K562 (cell line): ENCODE data around the gene DHPS. TPM values are rescaled to one million over a fixed set of nuclear protein-coding genes. Genes with fewer than 3 reads are reported as not detected.
A peak's percentile ranks its signal among the peaks of the same experiment; 100 is the strongest.

Source experiments
- ARID2 ChIP-seq: fragments of 450-650 bp; IDR thresholded peaks from 2 replicates; pipeline ENCODE4 v1.6.1; 2017; ENCODE audit warnings: antibody characterized with exemption, mild to moderate bottlenecking
- ARNT ChIP-seq, 2 experiments: fragments of 450-650 bp; IDR thresholded peaks; 2 replicates each; pipeline ENCODE4 v1.6.1; 2016; ENCODE audit warnings: mild to moderate bottlenecking in 1 of 2
- ATF1 ChIP-seq, 2 experiments: fragments of 450-650 bp in 1 of 2; IDR thresholded peaks; 2 replicates each; pipeline ENCODE4 v1.6.1; 2016; ENCODE audit warnings: missing compliant biosample characterization in 1 of 2, missing genetic modification characterization in 1 of 2
- BACH1 ChIP-seq: fragments of 200-800 bp; sonication (Bioruptor generic); IDR thresholded peaks from 2 replicates; pipeline ENCODE4 v1.6.1; 2016; ENCODE audit warnings: missing genetic modification characterization, missing compliant biosample characterization
- BCLAF1 ChIP-seq, 2 experiments: fragments of 450-650 bp in 1 of 2; IDR thresholded peaks; 2 replicates each; pipeline ENCODE4 v1.6.1; 2011 to 2017; ENCODE audit warnings: low read depth in 2 of 2, antibody characterized with exemption in 1 of 2, borderline replicate concordance in 1 of 2, low read length in 1 of 2, mild to moderate bottlenecking in 1 of 2, mixed read lengths in 1 of 2; ENCODE audit not compliant: control insufficient read depth in 1 of 2
- DPF2 ChIP-seq: fragments of 450-650 bp; IDR thresholded peaks from 2 replicates; pipeline ENCODE4 v1.6.1; 2016
- ESRRB ChIP-seq: fragments of 250-450 bp; sonication (Bioruptor Pico); IDR thresholded peaks from 2 replicates; pipeline ENCODE4 v1.5.0; 2020; ENCODE audit warnings: mild to moderate bottlenecking, moderate library complexity, borderline replicate concordance
- KLF16 ChIP-seq: IDR thresholded peaks from 2 replicates; pipeline ENCODE4 v1.6.1; 2016; ENCODE audit warnings: antibody characterized with exemption
- MAZ ChIP-seq, 2 experiments: fragments of 450-650 bp in 1 of 2; sonication (generic) in 1 of 2; formaldehyde crosslinking; IDR thresholded peaks in 1 of 2; conservative IDR thresholded peaks in 1 of 2; 2 replicates each; pipeline versions ENCODE4 v1.4.0 to v1.5.0; 2020; ENCODE audit warnings: mild to moderate bottlenecking in 1 of 2, missing genetic modification reagents in 1 of 2
- MEF2D ChIP-seq: conservative IDR thresholded peaks from 2 replicates; pipeline ENCODE4 v1.6.1; 2016; ENCODE audit warnings: low read depth, missing genetic modification characterization, missing compliant biosample characterization
- MEIS2 ChIP-seq: fragments of 450-650 bp; IDR thresholded peaks from 2 replicates; pipeline ENCODE4 v1.6.1; 2014; ENCODE audit warnings: mild to moderate bottlenecking; ENCODE audit not compliant: partially characterized antibody
- MXI1 ChIP-seq: IDR thresholded peaks from 2 replicates; pipeline ENCODE4 v1.6.1; 2011; ENCODE audit warnings: low read depth, mild to moderate bottlenecking, improper control_type of control experiment, low read length
- NCOA4 ChIP-seq: fragments of 450-650 bp; IDR thresholded peaks from 2 replicates; pipeline ENCODE4 v1.6.1; 2018; ENCODE audit warnings: mild to moderate bottlenecking; ENCODE audit not compliant: partially characterized antibody
- NFIC ChIP-seq: fragments of 450-650 bp; IDR thresholded peaks from 2 replicates; pipeline ENCODE4 v1.6.1; 2017; ENCODE audit warnings: mild to moderate bottlenecking, inconsistent platforms
- NR2C1 ChIP-seq, 2 experiments: fragments of 450-650 bp; IDR thresholded peaks; 2 replicates each; pipeline ENCODE4 v1.6.1; 2017; ENCODE audit warnings: mild to moderate bottlenecking in 2 of 2, antibody characterized with exemption in 1 of 2, inconsistent platforms in 1 of 2, missing compliant biosample characterization in 1 of 2, missing genetic modification characterization in 1 of 2
- POLR2A ChIP-seq: fragments of 450-650 bp; conservative IDR thresholded peaks from 2 replicates; pipeline ENCODE4 v1.6.1; 2016
- POLR3G ChIP-seq: IDR thresholded peaks from 2 replicates; pipeline ENCODE4 v1.6.1; 2011; ENCODE audit not compliant: insufficient read length, insufficient replicate concordance; ENCODE audit errors: extremely low read depth
- SFPQ ChIP-seq: fragments of 200-400 bp; formaldehyde crosslinking; IDR thresholded peaks from 2 replicates; pipeline ENCODE4 v1.6.1; 2017; ENCODE audit warnings: mild to moderate bottlenecking, low read depth, low read length, moderate library complexity
- SMAD3 ChIP-seq: fragments of 450-650 bp; formaldehyde crosslinking; conservative IDR thresholded peaks from 2 replicates; pipeline ENCODE4 v1.4.0; 2020; ENCODE audit warnings: mild to moderate bottlenecking
- TCF7L2 ChIP-seq: fragments of 150-350 bp; IDR thresholded peaks from 2 replicates; pipeline ENCODE4 v1.6.1; 2016; ENCODE audit warnings: low read depth, mild to moderate bottlenecking, low read length, moderate library complexity
- THRB ChIP-seq: fragments of 450-650 bp; formaldehyde crosslinking; conservative IDR thresholded peaks from 2 replicates; pipeline ENCODE4 v1.4.0; 2022; ENCODE audit warnings: mild to moderate bottlenecking, missing genetic modification characterization
- polyA plus RNA-seq, 8 experiments: library from polyadenylated mRNA; depleted of rRNA in 4 of 8; stranded (reverse) in 5 of 8; unstranded in 3 of 8; fragments of >200 nt; fragmentation: Nextera tagmentation in 2 of 8; fragmentation: Illumina TruSeq in 1 of 8; extraction: Ambion mirVana in 2 of 8; extraction: Trizol in 1 of 8; gene quantifications; 2 replicates each; pipeline versions ENCODE4 v1.2.1 to v1.2.3, GENCODE V29; 2011 to 2014; ENCODE audit warnings: inconsistent platforms in 1 of 8, missing spikeins in 1 of 8
- total RNA-seq, 7 experiments: library from RNA; depleted of rRNA in 6 of 7; stranded (reverse); fragments of >200 nt in 6 of 7; fragmentation: Illumina TruSeq in 2 of 7; extraction: Trizol in 2 of 7; gene quantifications; 2 replicates each; pipeline versions ENCODE4 v1.2.1 to v1.2.3, GENCODE V29; 2011 to 2021; ENCODE audit warnings: low replicate concordance in 1 of 7

Gene DHPS
- total and polyA plus RNA-seq, 9 of the 15 experiments (the other 6 are each of a cell fraction or from before 2014, with no cell fraction given): 47.1 to 110 (median 79.9) TPM

- TF ChIP-seq MXI1 (no peak; the same call in 1 of the 2 replicates), ARNT (IDR thresholded peaks at IDR 0.05) (peak; percentile 93 to 95), SMAD3 (CRISPR knock-in tag) (peak; percentile 82), POLR3G (no peak), NR2C1 (IDR thresholded peaks at IDR 0.05) (peak; percentile 99), NR2C1 (tag; IDR thresholded peaks at IDR 0.05) (peak; percentile 99), ATF1 (CRISPR knock-in tag; IDR thresholded peaks at IDR 0.05) (no peak), ATF1 (tag; IDR thresholded peaks at IDR 0.05) (peak; percentile 95), MEIS2 (no peak), ARID2 (no peak), MEF2D (tag) (0 out of 2 replicates have a peak, but pooled peaks have one; percentile 54), NFIC (peak; percentile 36; the same call in 1 of the 2 replicates), MAZ (CRISPR knock-in tag; conservative IDR thresholded peaks at IDR 0.05 in 1 of 2, IDR thresholded peaks at IDR 0.05 in 1 of 2) (peak; percentile 38 to 59), SFPQ (no peak), ESRRB (CRISPR knock-in tag) (no peak), DPF2 (0 out of 2 replicates have a peak, but pooled peaks have one; percentile 21), KLF16 (no peak), BCLAF1 (IDR thresholded peaks at IDR 0.05; ENCODE audit: borderline replicate concordance in 1 of 2, control insufficient read depth in 1 of 2, low read depth in 2 of 2, low read length in 1 of 2) (peak in 1 of 2 experiments; percentile 45; a peak in 1 of 4 replicates), BACH1 (tag) (0 out of 2 replicates have a peak, but pooled peaks have one; percentile 37), NCOA4 (no peak), TCF7L2 (0 out of 2 replicates have a peak, but pooled peaks have one; percentile 49), THRB (CRISPR knock-in tag) (peak; percentile 13; the same call in 1 of the 2 replicates), POLR2A (peak; percentile 79)
Observed at GRCh38 chr19:12669270-12670158, 12.2 kb downstream of the DHPS start (continued).
